Gastroesophageal sphincter (tissue), 4 donors: ENCODE results near the gene TRAPPC3L. TPM values are rescaled to one million over a fixed set of nuclear protein-coding genes. Genes with fewer than 3 reads are reported as not detected.

Experiments
- ATAC-seq: fragments of 150-250 bp; one replicate; pipeline ENCODE4 v1.9.1; 2016; ENCODE audit warnings: mild to moderate bottlenecking, moderate library complexity
- H3K27ac ChIP-seq, 4 donors: fragments of 200-600 bp; sonication (generic) in 3 of 4; 1 replicate in 3 of 4; 2 replicates in 1 of 4; pipeline ENCODE4 v1.5.1; 2016 to 2019
- H3K27me3 ChIP-seq: fragments of 200-600 bp; sonication (generic); one replicate; pipeline ENCODE4 v1.5.1; 2019
- H3K36me3 ChIP-seq, 2 donors: fragments of 200-600 bp; sonication (generic); one replicate each; pipeline ENCODE4 v1.5.1; 2019; ENCODE audit warnings: control low read depth in 1 of 2
- H3K4me1 ChIP-seq, 3 donors: fragments of 200-600 bp; sonication (generic); 1 replicate in 2 of 3; 2 replicates in 1 of 3; pipeline ENCODE4 v1.5.1; 2016 to 2019; ENCODE audit warnings: control low read depth in 2 of 3
- H3K4me3 ChIP-seq, 2 donors: fragments of 200-600 bp; sonication (generic); one replicate each; pipeline ENCODE4 v1.5.1; 2019; ENCODE audit warnings: mild to moderate bottlenecking in 1 of 2, moderate library complexity in 1 of 2
- H3K9me3 ChIP-seq, 3 donors: fragments of 200-600 bp; sonication (generic); one replicate each; pipeline ENCODE4 v1.5.1; 2017 to 2019; ENCODE audit warnings: control low read depth in 2 of 3
- EP300 ChIP-seq: sonication (generic); formaldehyde crosslinking; IDR thresholded peaks from one replicate; pipeline ENCODE4 v1.6.1; 2017; ENCODE audit warnings: antibody characterized with exemption, mild to moderate bottlenecking
- POLR2A ChIP-seq, 2 donors: fragments of 450-650 bp; IDR thresholded peaks; one replicate each; pipeline ENCODE4 v1.6.1; 2017; ENCODE audit warnings: antibody characterized with exemption in 2 of 2, mild to moderate bottlenecking in 2 of 2, moderate library complexity in 1 of 2
- POLR2AphosphoS5 ChIP-seq: sonication (generic); formaldehyde crosslinking; IDR thresholded peaks from one replicate; pipeline ENCODE4 v1.6.1; 2017; ENCODE audit warnings: antibody characterized with exemption
- WGBS, 2 donors: methylation state at CpG; one replicate each; pipeline ENCODE4 v1.1.5; 2018; ENCODE audit warnings: low coverage in 1 of 2; 5-methylcytosine and 5-hydroxymethylcytosine counted together
- total RNA-seq, 4 donors: library from RNA; depleted of rRNA; stranded (reverse); fragments of >200 nt; gene quantifications; one replicate each; pipeline ENCODE4 v1.1.0, GENCODE V29; 2016
- TF ChIP-seq, protein P1 (sequence below), 4 experiments: fragments of 200-600 bp in 2 of 4; fragments of 450-650 bp in 2 of 4; sonication (generic) in 1 of 4; IDR thresholded peaks; one replicate each; pipeline ENCODE4 v1.5.1; 2017 to 2019; ENCODE audit warnings: antibody characterized with exemption in 4 of 4, mild to moderate bottlenecking in 2 of 4, moderate library complexity in 2 of 4

The TRAPPC3L gene
- total RNA-seq, 4 donors from 2014 or later: not detected

DNA sequence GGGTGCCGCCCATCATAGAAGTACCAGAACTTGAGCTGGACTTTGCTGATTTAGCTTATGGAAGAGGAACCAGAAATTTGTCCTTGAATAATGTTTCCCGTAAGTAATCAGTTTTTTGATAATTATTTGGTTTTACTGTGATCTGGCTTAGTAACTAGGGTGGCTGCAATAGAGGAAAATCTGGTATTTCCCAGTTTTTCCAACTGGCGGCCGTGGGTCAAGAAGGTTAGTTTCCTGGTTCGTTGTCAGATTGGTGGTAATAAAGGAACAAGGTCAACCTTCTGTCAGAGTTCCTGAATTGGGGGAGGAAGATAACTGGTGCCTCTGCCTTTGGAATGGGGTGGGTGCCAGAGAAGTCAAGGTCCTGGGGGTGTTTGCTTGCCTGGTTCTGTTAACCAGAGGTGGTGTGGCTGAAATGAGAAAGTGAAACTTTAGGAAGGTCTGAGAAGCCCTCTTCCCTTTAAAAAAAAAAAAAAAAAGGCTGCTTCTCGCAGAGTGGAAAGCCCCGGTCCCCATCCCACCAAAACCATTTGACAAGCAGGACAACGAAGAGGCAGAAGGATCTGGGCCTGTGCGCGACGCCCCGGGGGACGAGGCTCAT lies 84.1 kb downstream of the TRAPPC3L start, which contains the start of gene CALHM6:
TSS of gene CALHM6 (plus strand) at position 45 of the 601 bp plus-strand sequence. CDS start at position 600, 555 bp downstream.
- no peaks in the 10 kb centered on the region for H3K9me3 ChIP-seq
- ATAC-seq: no peak
- WGBS, 2 donors: 40 to 89% methylated on average over 5 to 10 of the region's 13 CpGs
- no peak for TF ChIP-seq POLR2AphosphoS5
- peaks cover 0 to 13% (median 0%) of the 10 kb centered on the region in 3 donors for H3K4me1 ChIP-seq
- H3K27ac ChIP-seq: peak within 1 kb of the TSS in 2 of 4 donors; percentile 11 to 50
- H3K36me3 ChIP-seq: no peaks in the 10 kb centered on the region
- peaks cover 19% of the 10 kb centered on the region for H3K27me3 ChIP-seq
- peak within 1 kb of the TSS; percentile 25 to 55 for H3K4me3 ChIP-seq

DNA sequence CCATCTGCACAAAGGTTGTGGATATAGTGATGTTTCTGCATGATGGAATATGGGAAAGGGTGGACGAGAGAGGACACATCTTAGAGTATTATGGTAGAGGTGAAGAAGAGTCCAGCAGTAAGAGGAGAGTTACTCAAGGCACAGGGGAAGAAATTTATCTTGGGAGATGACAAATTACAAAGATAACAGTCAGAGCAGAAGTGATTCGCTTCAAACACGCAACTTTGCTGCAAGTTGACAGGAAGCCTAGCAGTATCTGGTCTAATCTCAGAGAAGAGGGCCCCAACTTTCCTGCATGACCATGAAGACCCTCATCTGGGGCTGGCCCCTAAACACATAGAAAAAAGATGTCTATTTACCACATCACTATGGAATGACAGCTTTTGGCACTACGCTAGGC lies 85.6 kb downstream of the TRAPPC3L start:
- Histone ChIP-seq H3K4me1 (peaks cover 0 to 13% (median 0%) of the 10 kb centered on the region in 3 donors), H3K4me3 (no peak overlapping the region), H3K27ac (no peak overlapping the region), H3K9me3 (no peaks in the 10 kb centered on the region), H3K36me3 (no peaks in the 10 kb centered on the region), H3K27me3 (peaks cover 19% of the 10 kb centered on the region)
- no peak for ATAC-seq
- no peak for TF ChIP-seq EP300
- TF ChIP-seq POLR2A (IDR thresholded peaks at IDR 0.05): no peak
- TF ChIP-seq POLR2AphosphoS5: no peak
- TF ChIP-seq, protein P1, sequence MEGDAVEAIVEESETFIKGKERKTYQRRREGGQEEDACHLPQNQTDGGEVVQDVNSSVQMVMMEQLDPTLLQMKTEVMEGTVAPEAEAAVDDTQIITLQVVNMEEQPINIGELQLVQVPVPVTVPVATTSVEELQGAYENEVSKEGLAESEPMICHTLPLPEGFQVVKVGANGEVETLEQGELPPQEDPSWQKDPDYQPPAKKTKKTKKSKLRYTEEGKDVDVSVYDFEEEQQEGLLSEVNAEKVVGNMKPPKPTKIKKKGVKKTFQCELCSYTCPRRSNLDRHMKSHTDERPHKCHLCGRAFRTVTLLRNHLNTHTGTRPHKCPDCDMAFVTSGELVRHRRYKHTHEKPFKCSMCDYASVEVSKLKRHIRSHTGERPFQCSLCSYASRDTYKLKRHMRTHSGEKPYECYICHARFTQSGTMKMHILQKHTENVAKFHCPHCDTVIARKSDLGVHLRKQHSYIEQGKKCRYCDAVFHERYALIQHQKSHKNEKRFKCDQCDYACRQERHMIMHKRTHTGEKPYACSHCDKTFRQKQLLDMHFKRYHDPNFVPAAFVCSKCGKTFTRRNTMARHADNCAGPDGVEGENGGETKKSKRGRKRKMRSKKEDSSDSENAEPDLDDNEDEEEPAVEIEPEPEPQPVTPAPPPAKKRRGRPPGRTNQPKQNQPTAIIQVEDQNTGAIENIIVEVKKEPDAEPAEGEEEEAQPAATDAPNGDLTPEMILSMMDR (IDR thresholded peaks at IDR 0.05): no peak
- 79 to 82% methylated on average over 4 of the region's 4 CpGs for WGBS, 2 donors

DNA sequence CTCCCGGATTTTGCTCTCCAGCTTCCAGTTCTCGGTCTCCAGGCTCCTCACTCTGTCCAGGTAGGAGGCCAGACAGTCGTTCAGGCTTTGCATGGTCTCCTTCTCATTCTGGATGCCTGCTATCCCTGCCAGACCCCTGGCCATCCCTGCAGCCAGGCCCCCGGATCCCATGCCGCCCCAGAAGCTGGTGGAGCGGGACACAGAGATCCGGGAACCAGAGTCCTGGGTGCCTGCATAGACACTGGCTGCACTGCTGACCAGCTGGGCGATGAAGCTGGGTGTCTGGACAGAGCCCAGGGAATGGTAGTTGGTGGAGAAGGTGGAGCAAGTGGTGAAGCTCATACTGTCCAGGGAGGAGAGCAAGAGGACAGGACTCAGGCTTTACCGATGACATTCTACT lies 87.2 kb downstream of the TRAPPC3L start:
- Histone ChIP-seq H3K4me3 (no peak overlapping the region), H3K27ac (no peak overlapping the region), H3K9me3 (no peaks in the 10 kb centered on the region), H3K4me1 (peaks cover 0 to 13% (median 0%) of the 10 kb centered on the region in 3 donors), H3K27me3 (peaks cover 19% of the 10 kb centered on the region), H3K36me3 (no peaks in the 10 kb centered on the region)
- TF ChIP-seq, protein P1 (IDR thresholded peaks at IDR 0.05): no peak
- TF ChIP-seq POLR2A (IDR thresholded peaks at IDR 0.05) (no peak), EP300 (no peak), POLR2AphosphoS5 (no peak)
- no peak for ATAC-seq
- WGBS, 2 donors: 89 to 100% methylated on average over 1 to 4 of the region's 9 CpGs

DNA sequence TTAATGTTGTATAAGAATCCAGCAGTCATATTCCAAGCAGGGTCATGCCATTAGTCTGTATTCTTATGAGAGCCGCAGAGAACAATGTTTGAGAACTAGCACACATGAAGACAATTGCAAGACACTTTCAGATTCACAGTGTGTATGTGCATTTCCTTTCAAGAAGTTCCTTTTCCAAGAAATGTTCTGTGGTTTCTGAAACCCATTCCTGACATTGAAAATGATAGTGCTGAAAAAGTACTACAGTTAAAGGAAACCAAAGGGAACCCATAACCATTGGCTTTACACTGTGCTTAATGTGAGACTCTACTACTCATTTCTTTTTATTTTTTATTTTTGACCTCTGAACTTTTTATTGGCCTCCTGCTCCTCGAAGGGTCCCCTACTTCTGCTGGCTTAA lies 88.6 kb downstream of the TRAPPC3L start:
- Histone ChIP-seq H3K9me3 (no peaks in the 10 kb centered on the region), H3K4me1 (peaks cover 0 to 6% (median 0%) of the 10 kb centered on the region in 3 donors), H3K27me3 (peaks cover 6% of the 10 kb centered on the region), H3K36me3 (no peaks in the 10 kb centered on the region), H3K27ac (no peak overlapping the region), H3K4me3 (no peak overlapping the region)
- no peak for ATAC-seq
- 76 to 83% methylated on average over 2 of the region's 2 CpGs for WGBS, 2 donors
- TF ChIP-seq EP300: no peak
- TF ChIP-seq, protein P1 (IDR thresholded peaks at IDR 0.05): no peak
- TF ChIP-seq POLR2AphosphoS5: no peak
- no peak for TF ChIP-seq POLR2A (IDR thresholded peaks at IDR 0.05)

DNA sequence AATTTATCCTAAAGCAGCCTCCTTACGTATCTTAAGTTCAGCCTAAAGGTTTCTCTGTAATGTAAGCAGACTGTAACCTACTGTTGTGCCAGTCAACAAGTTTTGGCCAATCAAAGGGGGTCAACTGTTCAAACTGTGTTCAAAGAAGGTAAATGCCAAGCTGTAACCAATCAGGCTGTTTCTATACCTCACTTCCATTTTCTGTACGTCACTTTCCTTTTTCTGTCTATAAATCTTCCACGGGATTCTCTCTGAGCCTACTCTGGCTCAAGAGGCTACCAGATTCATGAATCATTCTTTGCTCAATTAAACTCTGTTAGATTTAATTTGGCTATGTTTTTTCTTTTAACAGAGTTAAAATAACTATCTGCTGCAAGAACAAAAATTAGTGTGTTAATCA lies 89.4 kb downstream of the TRAPPC3L start:
- H3K4me3 ChIP-seq: no peak overlapping the region
- H3K9me3 ChIP-seq: no peaks in the 10 kb centered on the region
- 84 to 85% methylated on average over 3 of the region's 3 CpGs for WGBS, 2 donors
- no peak overlapping the region for H3K27ac ChIP-seq
- H3K36me3 ChIP-seq: no peaks in the 10 kb centered on the region
- H3K4me1 ChIP-seq: no peaks in the 10 kb centered on the region
- H3K27me3 ChIP-seq: no peaks in the 10 kb centered on the region
- TF ChIP-seq, protein P1 (IDR thresholded peaks at IDR 0.05): no peak
- TF ChIP-seq POLR2A (IDR thresholded peaks at IDR 0.05) (no peak), POLR2AphosphoS5 (no peak), EP300 (no peak)
- no peak for ATAC-seq
